Measurements from ENCODE around the gene PPFIBP1.
"Not testable (repeated sequence)": the region's sequence is repeated elsewhere in the genome, so short reads cannot be mapped to it uniquely, and the experiment has no call there.

The PPFIBP1 gene

GRCh38 chr12:27535318-27535717 lies 11.3 kb downstream of the PPFIBP1 start:
- in situ Hi-C loops (cut with HindIII; ENCODE audit: low pct_ligation_motif_present, low sequenced_read_pairs), result no loop called here

GRCh38 chr12:27537855-27538675 lies 14.1 kb downstream of the PPFIBP1 start:
- in situ Hi-C loops (cut with HindIII; ENCODE audit: low pct_ligation_motif_present, low sequenced_read_pairs), result no loop called here
- Histone ChIP-seq H3K27ac (peak overlapping the region; percentile 7), H3K27me3 (replicated peaks) (no peaks in the 10 kb centered on the region), H3K4me3 (ENCODE audit: low read depth, low read length) (no peak overlapping the region), H3K36me3 (replicated peaks) (peaks cover 13% of the 10 kb centered on the region)
- DNase-seq, result no peak
- TF ChIP-seq CTCF (IDR thresholded peaks at IDR 0.05; ENCODE audit: low read depth, low read length, missing control alignments), result no peak

More at GRCh38 chr12:27535318-27535717, 11.3 kb downstream of the PPFIBP1 start:
- H3K4me3 ChIP-seq (ENCODE audit: low read depth, low read length), result no peak overlapping the region
- TF ChIP-seq CTCF (IDR thresholded peaks at IDR 0.05; ENCODE audit: low read depth, low read length, missing control alignments), result no peak
- no peak overlapping the region for H3K27ac ChIP-seq
- H3K27me3 ChIP-seq (replicated peaks), result no peaks in the 10 kb centered on the region
- peaks cover 13% of the 10 kb centered on the region for H3K36me3 ChIP-seq (replicated peaks)
- no peak for DNase-seq

- Histone ChIP-seq H3K4me3 (ENCODE audit: low read depth, low read length) (no peak overlapping the region), H3K27ac (peak overlapping the region; percentile 35), H3K27me3 (replicated peaks) (no peaks in the 10 kb centered on the region), H3K36me3 (replicated peaks) (peaks cover 13% of the 10 kb centered on the region)
- peak; percentile 40 for DNase-seq
- no peak for TF ChIP-seq CTCF (IDR thresholded peaks at IDR 0.05; ENCODE audit: low read depth, low read length, missing control alignments)
- in situ Hi-C loops (cut with HindIII; ENCODE audit: low pct_ligation_motif_present, low sequenced_read_pairs), result no loop called here
These were observed 15.2 kb downstream of the PPFIBP1 start for GRCh38 chr12:27539191-27539631.

- no peak overlapping the region for H3K4me3 ChIP-seq (ENCODE audit: low read depth, low read length)
- TF ChIP-seq CTCF (IDR thresholded peaks at IDR 0.05; ENCODE audit: low read depth, low read length, missing control alignments), result no peak
- H3K27me3 ChIP-seq (replicated peaks), result no peaks in the 10 kb centered on the region
- H3K36me3 ChIP-seq (replicated peaks), result peaks cover 9% of the 10 kb centered on the region
- DNase-seq, result no peak
- peak overlapping the region; percentile 83 for H3K27ac ChIP-seq
- in situ Hi-C loops (cut with HindIII; ENCODE audit: low pct_ligation_motif_present, low sequenced_read_pairs), result no loop called here
These were observed 17.2 kb downstream of the PPFIBP1 start for GRCh38 chr12:27541031-27541719.

- in situ Hi-C loops (cut with HindIII; ENCODE audit: low pct_ligation_motif_present, low sequenced_read_pairs), result no loop called here
- DNase-seq, result peak; percentile 95
- Histone ChIP-seq H3K27me3 (replicated peaks) (no peaks in the 10 kb centered on the region), H3K27ac (peak overlapping the region; percentile 83), H3K4me3 (ENCODE audit: low read depth, low read length) (no peak overlapping the region), H3K36me3 (replicated peaks) (peaks cover 4% of the 10 kb centered on the region)
- no peak for TF ChIP-seq CTCF (IDR thresholded peaks at IDR 0.05; ENCODE audit: low read depth, low read length, missing control alignments)
These were observed 18.6 kb downstream of the PPFIBP1 start for GRCh38 chr12:27542628-27543027.

- H3K4me3 ChIP-seq (ENCODE audit: low read depth, low read length); H3K27me3 ChIP-seq (replicated peaks); H3K36me3 ChIP-seq (replicated peaks); in situ Hi-C loops (cut with HindIII; ENCODE audit: low pct_ligation_motif_present, low sequenced_read_pairs); DNase-seq; H3K27ac ChIP-seq: not testable (repeated sequence)
These were observed 20.9 kb downstream of the PPFIBP1 start for GRCh38 chr12:27544858-27545257.

Measured in brain microvascular endothelial cell (primary cell).